ENCODE measurements around the gene UBASH3A.

UBASH3A gene

GRCh38 chr21:42434884-42435283 is 31.2 kb downstream of the UBASH3A start:
- DNase-seq: no peak

DNA sequence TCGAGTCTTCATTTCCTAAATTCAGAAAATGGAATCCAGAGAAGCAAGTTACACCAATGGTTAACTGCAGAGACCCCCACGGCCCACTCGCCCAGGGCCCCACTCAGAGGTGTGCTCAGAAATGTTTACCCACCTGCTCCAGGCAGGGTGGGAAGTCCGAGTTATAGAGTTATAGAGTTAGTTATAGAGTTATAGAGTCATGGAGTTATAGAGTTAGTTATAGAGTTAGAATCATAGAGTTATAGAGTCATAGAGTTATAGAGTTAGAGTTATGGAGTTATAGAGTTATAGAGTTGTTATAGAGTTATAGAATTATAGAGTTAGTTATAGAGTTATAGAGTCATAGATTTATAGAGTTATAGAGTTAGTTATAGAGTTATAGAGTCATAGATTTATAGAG is 31.7 kb downstream of the UBASH3A start:
- no peak for DNase-seq

DNA sequence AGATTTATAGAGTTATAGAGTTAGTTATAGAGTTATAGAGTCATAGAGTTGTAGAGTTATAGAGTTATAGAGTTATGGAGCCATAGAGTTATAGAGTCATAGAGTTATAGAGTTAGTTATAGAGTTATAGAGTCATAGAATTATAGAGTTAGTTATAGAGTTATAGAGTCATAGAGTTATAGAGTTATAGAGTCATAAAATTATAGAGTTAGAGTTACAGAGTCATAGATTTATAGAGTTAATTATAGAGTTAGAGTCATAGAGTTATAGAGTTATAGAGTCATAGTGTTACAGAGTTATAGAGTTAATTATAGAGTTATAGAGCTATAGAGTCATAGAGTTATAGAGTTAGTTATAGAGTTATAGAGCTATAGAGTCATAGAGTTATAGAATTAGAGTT is 32.1 kb downstream of the UBASH3A start:
- DNase-seq: no peak

DNA sequence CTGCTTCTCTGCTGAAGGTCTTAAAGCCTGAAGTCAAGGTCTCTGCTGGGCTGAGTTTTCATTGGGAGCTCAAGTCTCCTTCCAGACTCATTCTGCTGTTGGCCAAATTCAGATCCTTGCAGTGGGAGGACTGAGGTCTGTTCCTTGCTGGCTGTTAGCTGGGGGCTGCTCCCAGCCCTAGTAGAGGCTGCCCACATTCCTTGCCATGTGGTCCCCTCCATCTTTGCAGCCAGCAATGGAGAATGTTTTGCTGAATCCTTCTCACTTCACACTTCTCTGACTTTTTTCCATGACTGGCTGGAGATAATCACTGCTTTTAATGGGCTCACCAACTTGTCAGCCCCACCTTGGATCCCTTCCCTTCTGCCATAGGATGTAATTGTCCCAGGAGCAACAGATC is 33.2 kb downstream of the UBASH3A start:
- DNase-seq: no peak

- no peak for DNase-seq
Measured at GRCh38 chr21:42437786-42438185, 34.1 kb downstream of the UBASH3A start.

DNA sequence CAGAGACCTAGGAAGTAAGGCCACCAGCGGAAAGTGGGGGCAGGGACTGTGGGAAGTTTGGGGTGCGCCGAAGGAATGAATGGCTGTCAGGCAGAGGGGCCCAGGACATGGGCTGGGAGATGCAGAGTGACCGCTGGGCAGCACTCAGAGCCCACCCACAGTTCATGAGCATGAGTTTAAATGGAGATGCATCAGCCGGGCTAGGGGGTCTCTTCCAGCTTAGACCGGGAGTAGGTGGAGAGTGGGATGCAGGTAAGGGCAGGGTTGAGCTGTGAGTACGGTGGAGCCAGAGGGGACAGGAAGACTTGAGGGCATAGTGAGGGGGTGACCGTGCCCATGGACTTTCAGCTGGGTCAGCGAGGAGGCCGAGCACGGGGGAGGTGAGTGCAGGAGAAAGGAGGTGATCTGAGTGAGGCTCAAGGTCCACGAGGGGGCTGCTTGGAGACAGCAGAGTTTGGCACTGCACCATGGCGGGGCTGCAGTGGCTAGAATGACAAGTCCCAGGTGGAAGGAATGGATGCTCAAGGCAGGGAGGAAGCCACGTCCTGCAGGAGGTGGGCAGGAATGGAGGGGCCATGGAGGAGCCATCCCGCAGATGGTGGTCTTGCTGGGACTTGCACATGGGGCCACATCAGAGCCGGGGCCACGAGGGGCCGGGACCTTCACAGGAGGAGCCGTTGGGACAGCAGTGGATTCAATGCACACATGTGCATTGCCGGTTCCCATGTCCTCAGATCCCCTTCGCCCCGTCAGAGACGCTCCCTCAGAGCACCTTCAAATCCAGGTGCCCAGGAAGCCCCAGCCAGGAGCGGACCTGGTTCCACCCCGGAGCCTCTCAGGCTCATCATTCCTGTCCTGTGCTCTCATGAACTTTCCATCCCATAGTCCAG is 34.9 kb downstream of the UBASH3A start:
- no peak for DNase-seq

GRCh38 chr21:42439284-42440186 is 35.8 kb downstream of the UBASH3A start:
- no peak for DNase-seq

- DNase-seq: no peak
Measured at GRCh38 chr21:42440187-42440792, 36.6 kb downstream of the UBASH3A start.

DNA sequence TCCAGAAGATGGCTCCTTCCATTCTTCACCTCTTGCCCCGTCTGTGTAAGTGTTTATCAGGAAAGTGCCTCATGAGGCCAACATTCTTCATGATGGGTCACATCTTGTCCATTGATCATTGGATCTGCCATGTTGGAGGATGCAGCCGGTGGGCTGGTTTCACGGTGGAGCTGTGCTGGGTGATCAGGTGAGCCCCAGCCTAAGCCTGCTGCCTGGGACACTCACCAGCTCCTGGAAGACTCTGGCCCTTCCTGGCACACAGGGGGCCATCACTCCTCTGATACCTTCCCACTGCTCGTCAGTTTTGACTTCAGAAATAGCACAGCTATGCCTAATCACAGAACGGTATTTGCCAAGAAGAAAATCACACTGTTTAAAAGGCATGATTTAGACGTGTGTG is 38.3 kb downstream of the UBASH3A start:
- DNase-seq: no peak

GRCh38 chr21:42443181-42443785 is 39.6 kb downstream of the UBASH3A start:
- DNase-seq: no peak

- no peak for DNase-seq
Measured at GRCh38 chr21:42443876-42444744, 40.4 kb downstream of the UBASH3A start.

DNA sequence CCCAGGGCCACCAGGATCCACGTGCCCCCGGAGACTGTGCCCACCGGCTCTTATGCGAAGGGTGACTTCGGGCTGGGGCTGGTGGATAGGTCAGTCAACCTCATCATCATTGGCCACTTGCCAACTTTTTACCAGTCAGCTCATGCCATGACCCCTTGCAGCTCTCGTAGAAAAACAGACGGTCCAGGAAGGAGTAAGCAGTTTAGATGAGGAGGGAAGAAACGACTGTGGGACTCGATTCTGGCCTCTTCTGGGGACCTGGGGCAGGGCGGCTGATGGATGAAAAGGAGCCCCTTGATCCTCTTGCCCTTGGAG is 41.0 kb downstream of the UBASH3A start:
- DNase-seq: no peak

DNA sequence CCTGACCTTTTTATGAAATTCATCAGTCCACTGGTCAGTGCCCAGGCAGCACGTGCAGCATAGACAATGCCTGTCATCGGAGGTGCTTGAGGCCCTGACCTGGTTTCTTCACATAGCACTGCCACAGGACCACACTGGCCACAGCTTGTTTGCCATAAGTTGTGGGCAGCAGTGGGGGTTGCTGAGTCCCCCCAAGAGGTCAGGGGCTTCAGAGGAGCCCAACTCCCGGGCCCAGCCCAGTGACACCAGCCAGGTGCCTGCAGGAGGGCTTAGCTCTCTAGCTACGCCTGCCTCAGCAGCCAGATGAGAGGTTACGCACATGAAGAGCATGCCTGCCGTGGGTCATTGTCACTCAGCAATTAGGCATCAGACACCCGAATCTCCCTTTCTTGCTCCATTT is 41.6 kb downstream of the UBASH3A start:
- no peak for DNase-seq

DNA sequence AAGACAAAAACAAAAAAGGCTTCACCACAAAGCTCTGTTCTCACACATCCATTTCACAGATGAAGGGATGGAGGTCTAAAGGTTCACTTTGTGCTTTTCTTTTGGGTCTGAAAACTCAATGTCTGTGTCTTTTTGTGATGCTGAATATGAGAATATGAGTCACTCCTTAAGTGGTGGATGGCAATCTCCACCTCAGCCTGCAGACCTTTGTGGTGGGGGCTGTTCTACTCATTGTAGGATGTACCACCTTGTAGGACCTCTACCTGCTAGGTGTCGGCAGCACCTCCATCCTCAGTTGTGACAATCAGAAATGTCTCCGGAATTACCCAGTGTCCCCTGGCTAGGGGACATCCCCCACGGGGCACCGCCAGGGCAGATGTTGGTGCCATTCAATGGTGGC is 42.8 kb downstream of the UBASH3A start:
- DNase-seq: no peak

DNA sequence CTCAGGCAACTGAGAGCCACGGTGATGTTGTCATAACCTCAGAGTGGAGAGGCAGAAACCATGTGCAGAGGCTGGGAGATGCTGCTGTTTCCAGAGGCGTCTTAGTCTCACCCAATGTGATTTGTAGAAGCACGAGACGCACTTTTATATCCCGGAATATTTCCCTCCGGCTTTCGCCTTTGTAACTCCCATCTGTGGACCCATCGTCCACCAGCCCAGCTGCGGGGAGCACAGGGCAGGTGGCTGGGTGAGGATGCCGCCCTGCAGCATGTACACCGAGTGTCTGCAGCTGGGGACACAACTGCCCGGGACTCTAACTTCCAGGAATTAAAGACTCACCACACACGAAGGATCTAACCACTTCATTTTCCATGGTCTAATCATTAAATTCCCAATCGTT is 43.5 kb downstream of the UBASH3A start:
- DNase-seq: no peak

- DNase-seq: no peak
Measured at GRCh38 chr21:42447732-42448131, 44.0 kb downstream of the UBASH3A start.

GRCh38 chr21:42448686-42449085 is 45.0 kb downstream of the UBASH3A start:
- DNase-seq: no peak

DNA sequence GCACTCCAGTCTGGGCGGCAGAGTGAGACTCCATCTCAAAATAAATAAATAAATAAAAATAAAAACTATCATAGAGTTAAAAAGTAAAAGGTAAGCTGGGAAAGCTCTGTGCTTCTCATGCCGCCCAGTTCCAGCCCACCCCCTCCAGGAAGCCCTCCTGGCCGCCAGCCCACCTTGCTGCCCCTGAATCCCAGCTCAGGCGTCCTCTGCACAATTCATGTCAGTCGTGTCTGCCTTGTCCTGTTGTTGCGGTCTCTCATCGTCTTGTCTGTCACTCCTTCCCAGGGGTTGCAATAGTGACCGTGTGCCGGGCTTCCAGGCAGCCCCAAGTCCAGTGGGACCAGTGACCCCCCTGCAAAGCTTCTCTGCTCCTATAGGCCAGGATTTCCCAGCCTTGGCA is 48.2 kb downstream of the UBASH3A start:
- DNase-seq: no peak

- DNase-seq: no peak
Measured at GRCh38 chr21:42452401-42453223, 48.9 kb downstream of the UBASH3A start.

DNA sequence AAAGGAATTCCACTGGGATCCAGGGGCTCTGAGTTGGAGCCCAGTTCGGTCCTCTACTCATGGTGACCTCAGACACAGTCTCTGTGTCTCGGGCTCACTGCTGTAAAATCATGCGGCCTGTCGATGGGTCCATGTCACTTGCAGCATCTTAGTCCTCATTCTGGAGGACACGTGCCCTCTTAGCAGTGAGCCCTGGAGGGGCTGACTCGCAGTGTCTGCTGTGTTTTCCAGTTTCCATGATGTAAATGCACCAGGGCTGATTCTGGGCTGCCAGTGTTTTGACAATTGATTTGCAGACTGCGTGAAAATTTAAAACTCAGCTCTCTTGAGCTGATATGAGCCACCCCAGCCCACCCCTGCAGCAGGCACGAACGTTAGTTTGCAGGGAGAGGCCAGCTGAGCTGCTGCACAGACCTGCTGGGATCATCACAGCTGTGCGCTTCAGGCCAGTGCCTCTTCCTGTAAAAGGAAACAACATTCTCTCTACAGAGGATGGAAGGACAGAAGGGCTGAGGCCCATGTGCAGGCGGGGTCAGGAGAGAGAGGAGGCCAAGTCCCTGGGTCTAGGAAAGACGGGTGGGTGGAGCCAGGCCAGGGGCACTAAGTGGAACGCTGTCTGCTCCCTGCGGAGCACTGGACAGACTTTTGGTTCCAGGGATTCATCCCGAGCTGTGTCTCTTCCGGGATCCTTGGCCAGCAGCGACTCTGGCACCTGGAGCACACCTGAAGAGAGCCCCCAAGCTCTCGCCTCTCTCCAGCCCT is 49.7 kb downstream of the UBASH3A start:
- no peak for DNase-seq
